Measurements from ENCODE around the gene TGFB3.
"Not testable (repeated sequence)": the region's sequence is repeated elsewhere in the genome, so short reads cannot be mapped to it uniquely, and the experiment has no call there.

Gene TGFB3

GRCh38 chr14:75961662-75962061, 20.1 kb downstream of the TGFB3 start:
- no peak for DNase-seq (ENCODE audit: low read depth in 3 of 3, low spot score in 1 of 3)

- no peak for DNase-seq (ENCODE audit: low read depth in 3 of 3, low spot score in 1 of 3)
These were observed 21.6 kb downstream of the TGFB3 start for GRCh38 chr14:75960231-75960630.

- DNase-seq (ENCODE audit: low read depth in 3 of 3, low spot score in 1 of 3): no peak
These were observed 22.8 kb downstream of the TGFB3 start for GRCh38 chr14:75959031-75959430.

- DNase-seq (ENCODE audit: low read depth in 3 of 3, low spot score in 1 of 3): no peak
These were observed 29.3 kb downstream of the TGFB3 start for GRCh38 chr14:75952489-75952888.

GRCh38 chr14:75946785-75947184, 35.0 kb downstream of the TGFB3 start:
- no peak for DNase-seq (ENCODE audit: low read depth in 3 of 3, low spot score in 1 of 3)

- no peak for DNase-seq (ENCODE audit: low read depth in 3 of 3, low spot score in 1 of 3)
These were observed 37.1 kb downstream of the TGFB3 start for GRCh38 chr14:75944607-75945241.

GRCh38 chr14:75941030-75941429, 40.8 kb downstream of the TGFB3 start:
- DNase-seq (ENCODE audit: low read depth in 3 of 3, low spot score in 1 of 3): no peak

GRCh38 chr14:75939200-75939599, 42.6 kb downstream of the TGFB3 start:
- no peak for DNase-seq (ENCODE audit: low read depth in 3 of 3, low spot score in 1 of 3)

- no peak for DNase-seq (ENCODE audit: low read depth in 3 of 3, low spot score in 1 of 3)
These were observed 46.7 kb downstream of the TGFB3 start for GRCh38 chr14:75934998-75935628.

GRCh38 chr14:75933712-75934296, 48.0 kb downstream of the TGFB3 start:
- DNase-seq (ENCODE audit: low read depth in 3 of 3, low spot score in 1 of 3): no peak

GRCh38 chr14:75928690-75929181, 53.1 kb downstream of the TGFB3 start:
- no peak for DNase-seq (ENCODE audit: low read depth in 3 of 3, low spot score in 1 of 3)

- DNase-seq (ENCODE audit: low read depth in 3 of 3, low spot score in 1 of 3): no peak
These were observed 54.2 kb downstream of the TGFB3 start for GRCh38 chr14:75927564-75928087.

GRCh38 chr14:75926431-75927115, 55.2 kb downstream of the TGFB3 start:
- no peak for DNase-seq (ENCODE audit: low read depth in 3 of 3, low spot score in 1 of 3)

GRCh38 chr14:75925141-75925840, 56.5 kb downstream of the TGFB3 start:
- not testable (repeated sequence) for DNase-seq (ENCODE audit: low read depth in 3 of 3, low spot score in 1 of 3)

- DNase-seq (ENCODE audit: low read depth in 3 of 3, low spot score in 1 of 3): not testable (repeated sequence)
These were observed 61.4 kb downstream of the TGFB3 start for GRCh38 chr14:75920421-75920820.

- DNase-seq (ENCODE audit: low read depth in 3 of 3, low spot score in 1 of 3): no peak
These were observed 63.9 kb downstream of the TGFB3 start for GRCh38 chr14:75917946-75918335.

GRCh38 chr14:75917322-75917945, 64.4 kb downstream of the TGFB3 start:
- DNase-seq (ENCODE audit: low read depth in 3 of 3, low spot score in 1 of 3): no peak

- DNase-seq (ENCODE audit: low read depth in 3 of 3, low spot score in 1 of 3): no peak
These were observed 66.8 kb downstream of the TGFB3 start for GRCh38 chr14:75915045-75915444.

GRCh38 chr14:75913183-75913582, 68.6 kb downstream of the TGFB3 start:
- no peak for DNase-seq (ENCODE audit: low read depth in 3 of 3, low spot score in 1 of 3)

- no peak for DNase-seq (ENCODE audit: low read depth in 3 of 3, low spot score in 1 of 3)
These were observed 69.9 kb downstream of the TGFB3 start for GRCh38 chr14:75911883-75912282.

- DNase-seq (ENCODE audit: low read depth in 3 of 3, low spot score in 1 of 3): no peak
These were observed 71.7 kb downstream of the TGFB3 start for GRCh38 chr14:75910048-75910447.

All from stimulated activated CD4-positive, alpha-beta T cell treated with anti-CD3 and anti-CD28 coated beads, TNF-alpha, amount 100 ng/mL, for 1 hour (primary cell).